SH-SY5Y (cell line): ENCODE measurements around the gene THSD7A.

Experiments used
- GATA2 ChIP-seq: IDR thresholded peaks from 2 replicates; pipeline ENCODE4 v1.6.1; 2011; ENCODE audit warnings: mild to moderate bottlenecking, low read depth, low read length
- GATA3 ChIP-seq: IDR thresholded peaks from 2 replicates; pipeline ENCODE4 v1.6.1; 2011; ENCODE audit warnings: low read depth, mild to moderate bottlenecking, low read length, moderate library complexity

The THSD7A gene

GRCh38 chr7:11410656-11411644 lies 421.0 kb downstream of the THSD7A start:
- TF ChIP-seq GATA3 (no peak), GATA2 (no peak)

GRCh38 chr7:11404355-11404754 lies 427.6 kb downstream of the THSD7A start:
- TF ChIP-seq GATA2 (peak; percentile 59), GATA3 (no peak; the same call in 1 of the 2 replicates)

GRCh38 chr7:11403781-11404180 lies 428.2 kb downstream of the THSD7A start:
- TF ChIP-seq GATA2 (no peak), GATA3 (no peak)

GRCh38 chr7:11394438-11394837 lies 437.6 kb downstream of the THSD7A start:
- TF ChIP-seq GATA3 (no peak), GATA2 (no peak)

- TF ChIP-seq GATA3 (no peak), GATA2 (no peak)
These were observed 452.4 kb downstream of the THSD7A start for GRCh38 chr7:11379641-11380040.

GRCh38 chr7:11376529-11376928 lies 455.5 kb downstream of the THSD7A start:
- no peak for TF ChIP-seq GATA3
- TF ChIP-seq GATA2, result no peak

- no peak for TF ChIP-seq GATA2
- no peak for TF ChIP-seq GATA3
These were observed 457.4 kb downstream of the THSD7A start for GRCh38 chr7:11374629-11375028.

GRCh38 chr7:11373546-11374142 lies 458.4 kb downstream of the THSD7A start:
- TF ChIP-seq GATA3, result no peak
- TF ChIP-seq GATA2, result no peak

- TF ChIP-seq GATA2, result no peak
- no peak for TF ChIP-seq GATA3
These were observed 462.3 kb downstream of the THSD7A start for GRCh38 chr7:11369696-11370095.

GRCh38 chr7:11366118-11366517 lies 465.9 kb downstream of the THSD7A start:
- TF ChIP-seq GATA2 (no peak), GATA3 (no peak)

GRCh38 chr7:11358637-11359036 lies 473.4 kb downstream of the THSD7A start:
- TF ChIP-seq GATA2 (no peak), GATA3 (no peak)

GRCh38 chr7:11355399-11356005 lies 476.5 kb downstream of the THSD7A start:
- TF ChIP-seq GATA3, result no peak
- TF ChIP-seq GATA2, result no peak

- TF ChIP-seq GATA2 (no peak), GATA3 (no peak)
These were observed 485.7 kb downstream of the THSD7A start for GRCh38 chr7:11346302-11346701.

- TF ChIP-seq GATA2 (no peak), GATA3 (no peak)
These were observed 486.4 kb downstream of the THSD7A start for GRCh38 chr7:11345621-11346020.
